ENCODE results near the gene C1orf35. TPM values are rescaled to one million over a fixed set of nuclear protein-coding genes. Genes with fewer than 3 reads are reported as not detected.

Gene C1orf35
- total RNA-seq, 2 donors from 2014 or later = 11.9 to 14.7 TPM

- DNase-seq = no peak
- intact Hi-C loops (cut with DNase I, micrococcal nuclease) = no loop called here
- ATAC-seq = no peak
Measured at GRCh38 chr1:228100822-228101613, 2.1 kb downstream of the C1orf35 start.

- intact Hi-C loops (cut with DNase I, micrococcal nuclease) = no loop called here
- no peak for ATAC-seq
- DNase-seq = no peak
Measured at GRCh38 chr1:228099331-228099732, 3.8 kb downstream of the C1orf35 start.

- DNase-seq (peak in 1 of 2 donors; percentile 2), ATAC-seq (no peak)
- intact Hi-C loops (cut with DNase I, micrococcal nuclease) = no loop called here
Measured at GRCh38 chr1:228098323-228098931, 4.7 kb downstream of the C1orf35 start.

GRCh38 chr1:228097333-228098081, 5.6 kb downstream of the C1orf35 start:
- intact Hi-C loops (cut with DNase I, micrococcal nuclease) = no loop called here
- DNase-seq (peak in 1 of 2 donors; percentile 24), ATAC-seq (no peak)

GRCh38 chr1:228096416-228097332, 6.5 kb downstream of the C1orf35 start:
- no peak for ATAC-seq
- no peak for DNase-seq
- intact Hi-C loops (cut with DNase I, micrococcal nuclease) = no loop called here

GRCh38 chr1:228095938-228096337, 7.2 kb downstream of the C1orf35 start:
- intact Hi-C loops (cut with DNase I, micrococcal nuclease) = no loop called here

GRCh38 chr1:228095161-228095560, 8.0 kb downstream of the C1orf35 start:
- ATAC-seq = no peak
- DNase-seq = no peak
- intact Hi-C loops (cut with DNase I, micrococcal nuclease) = no loop called here

More at GRCh38 chr1:228095938-228096337, 7.2 kb downstream of the C1orf35 start:
- DNase-seq = no peak
- no peak for ATAC-seq

GRCh38 chr1:228094432-228095016, 8.6 kb downstream of the C1orf35 start:
- ATAC-seq = no peak
- no peak for DNase-seq
- intact Hi-C loops (cut with DNase I, micrococcal nuclease) = no loop called here

GRCh38 chr1:228093050-228093906, 9.8 kb downstream of the C1orf35 start:
- ATAC-seq (no peak), DNase-seq (no peak)
- intact Hi-C loops (cut with DNase I, micrococcal nuclease) = no loop called here

GRCh38 chr1:228092342-228093049, 10.6 kb downstream of the C1orf35 start:
- no peak for DNase-seq
- no peak for ATAC-seq
- intact Hi-C loops (cut with DNase I, micrococcal nuclease) = no loop called here

- intact Hi-C loops (cut with DNase I, micrococcal nuclease) = no loop called here
- DNase-seq = no peak
- no peak for ATAC-seq
Measured at GRCh38 chr1:228091084-228091483, 12.0 kb downstream of the C1orf35 start.

GRCh38 chr1:228090613-228091081, 12.5 kb downstream of the C1orf35 start:
- ATAC-seq (peak; percentile 20), DNase-seq (no peak)
- intact Hi-C loops (cut with DNase I, micrococcal nuclease) = no loop called here

- intact Hi-C loops (cut with DNase I, micrococcal nuclease) = no loop called here
- no peak for DNase-seq
- ATAC-seq = no peak
Measured at GRCh38 chr1:228089519-228090380, 13.4 kb downstream of the C1orf35 start.

- ATAC-seq = no peak
- intact Hi-C loops (cut with DNase I, micrococcal nuclease) = no loop called here
- DNase-seq = no peak
Measured at GRCh38 chr1:228088586-228089498, 14.3 kb downstream of the C1orf35 start.

- ATAC-seq (no peak), DNase-seq (no peak)
- intact Hi-C loops (cut with DNase I, micrococcal nuclease) = no loop called here
Measured at GRCh38 chr1:228087771-228088251, 15.3 kb downstream of the C1orf35 start.
